NCI-H2196 treated with DMSO at 0.1 percent for 48 hours (cell line): ENCODE measurements around the gene P4HTM.

Experiments
- DNase-seq: peaks from one replicate; lab custom pipeline; 2025; ENCODE audit not compliant: unreplicated experiment; lab: John Stamatoyannopoulos, UW

The P4HTM gene, protein sequence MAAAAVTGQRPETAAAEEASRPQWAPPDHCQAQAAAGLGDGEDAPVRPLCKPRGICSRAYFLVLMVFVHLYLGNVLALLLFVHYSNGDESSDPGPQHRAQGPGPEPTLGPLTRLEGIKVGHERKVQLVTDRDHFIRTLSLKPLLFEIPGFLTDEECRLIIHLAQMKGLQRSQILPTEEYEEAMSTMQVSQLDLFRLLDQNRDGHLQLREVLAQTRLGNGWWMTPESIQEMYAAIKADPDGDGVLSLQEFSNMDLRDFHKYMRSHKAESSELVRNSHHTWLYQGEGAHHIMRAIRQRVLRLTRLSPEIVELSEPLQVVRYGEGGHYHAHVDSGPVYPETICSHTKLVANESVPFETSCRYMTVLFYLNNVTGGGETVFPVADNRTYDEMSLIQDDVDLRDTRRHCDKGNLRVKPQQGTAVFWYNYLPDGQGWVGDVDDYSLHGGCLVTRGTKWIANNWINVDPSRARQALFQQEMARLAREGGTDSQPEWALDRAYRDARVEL

DNA sequence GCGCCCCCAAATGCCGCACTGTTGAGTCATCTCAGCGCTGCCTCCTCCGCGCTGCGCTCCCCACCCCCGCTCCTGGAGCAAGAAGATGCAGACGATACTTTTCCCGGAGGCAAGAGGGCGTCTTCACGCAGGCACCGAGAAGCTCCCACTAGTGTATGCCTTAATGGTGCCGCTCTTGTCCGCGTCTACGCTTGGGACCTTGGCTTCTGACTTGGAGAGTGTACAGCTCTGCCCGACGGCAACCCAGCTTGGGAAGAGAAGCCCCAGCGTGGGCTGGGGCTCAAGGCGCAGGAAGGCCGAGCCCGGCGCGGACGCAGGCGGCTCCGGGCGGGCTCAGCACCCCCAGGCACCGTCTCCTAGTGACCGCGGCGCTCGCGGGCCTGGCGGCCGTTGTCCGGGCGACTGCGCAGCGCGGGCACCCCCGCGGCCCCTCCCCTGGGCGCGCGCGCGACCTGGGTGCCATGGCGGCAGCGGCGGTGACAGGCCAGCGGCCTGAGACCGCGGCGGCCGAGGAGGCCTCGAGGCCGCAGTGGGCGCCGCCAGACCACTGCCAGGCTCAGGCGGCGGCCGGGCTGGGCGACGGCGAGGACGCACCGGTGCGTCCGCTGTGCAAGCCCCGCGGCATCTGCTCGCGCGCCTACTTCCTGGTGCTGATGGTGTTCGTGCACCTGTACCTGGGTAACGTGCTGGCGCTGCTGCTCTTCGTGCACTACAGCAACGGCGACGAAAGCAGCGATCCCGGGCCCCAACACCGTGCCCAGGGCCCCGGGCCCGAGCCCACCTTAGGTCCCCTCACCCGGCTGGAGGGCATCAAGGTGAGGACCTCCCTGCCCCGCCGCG lies at the start of gene P4HTM:
P4HTM (plus strand) TSS at position 446 of the 840 bp plus-strand sequence; CDS start at position 462, 16 bp downstream.
- no peak for DNase-seq

DNA sequence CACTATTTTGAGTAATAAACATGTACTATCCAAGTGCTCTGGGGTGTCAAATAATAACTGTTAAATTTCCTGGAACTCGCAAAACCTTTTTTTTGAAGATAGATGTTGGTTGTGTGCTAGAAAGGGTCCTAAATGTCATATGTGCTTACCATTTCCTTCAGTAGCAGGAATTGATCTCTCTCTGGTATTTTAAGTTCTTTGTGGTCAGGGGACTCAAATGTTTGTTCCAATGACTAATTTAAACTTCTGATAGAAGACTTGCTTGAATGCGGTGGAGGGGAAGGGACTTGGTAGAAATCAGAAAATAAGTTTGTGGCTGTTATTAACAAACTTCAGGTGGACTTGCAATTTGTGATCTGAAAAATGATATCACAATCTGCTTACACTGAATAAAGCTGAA lies 44.6 kb upstream of the P4HTM start:
- DNase-seq, result no peak

DNA sequence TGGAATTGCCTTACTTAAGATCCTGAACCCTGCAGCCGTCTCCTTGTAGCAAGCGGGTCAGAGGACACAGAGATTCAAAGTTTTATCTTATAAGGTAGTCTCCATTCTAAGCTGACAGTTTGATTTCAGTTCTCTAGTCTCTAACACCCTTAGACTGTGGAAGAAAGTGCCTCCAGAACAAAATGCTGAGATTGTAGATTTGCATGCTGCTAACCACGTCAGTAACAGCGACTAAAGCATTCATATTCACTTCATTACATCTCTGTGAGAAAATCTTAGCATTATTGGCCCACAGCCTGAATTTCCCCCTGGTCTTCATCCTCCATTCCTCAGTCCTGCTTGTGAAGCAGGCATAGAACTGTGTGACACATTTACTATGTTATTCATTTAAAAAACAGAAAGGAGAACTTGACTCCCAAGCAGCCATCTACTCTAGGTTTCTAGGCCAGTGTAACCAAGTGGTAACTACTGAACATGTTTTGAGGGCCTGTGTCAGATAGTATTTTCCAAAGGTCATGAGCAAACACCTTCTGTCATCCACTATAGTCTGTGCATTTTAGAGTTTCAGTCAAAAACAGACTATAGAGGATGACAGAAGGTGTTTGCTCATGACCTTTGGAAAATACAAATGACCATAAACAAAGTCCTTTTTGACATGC lies 44.0 kb upstream of the P4HTM start:
- DNase-seq, result no peak

DNA sequence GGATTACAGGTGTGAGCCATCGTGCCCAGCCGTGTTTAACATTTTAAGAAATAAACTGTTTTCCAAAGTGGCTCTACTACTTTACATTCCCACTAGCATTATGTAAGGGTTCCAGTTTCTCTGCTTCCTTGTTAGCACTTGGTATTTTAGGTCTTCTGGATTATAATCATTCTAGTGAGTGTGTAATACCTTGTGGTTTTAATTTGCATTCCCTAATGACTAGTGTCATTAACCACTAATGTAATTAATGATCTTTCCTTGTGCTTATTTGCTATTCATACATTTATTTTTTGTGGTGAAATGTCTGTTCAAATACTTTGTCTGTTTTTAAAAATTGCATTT lies 40.7 kb upstream of the P4HTM start:
- no peak for DNase-seq

DNA sequence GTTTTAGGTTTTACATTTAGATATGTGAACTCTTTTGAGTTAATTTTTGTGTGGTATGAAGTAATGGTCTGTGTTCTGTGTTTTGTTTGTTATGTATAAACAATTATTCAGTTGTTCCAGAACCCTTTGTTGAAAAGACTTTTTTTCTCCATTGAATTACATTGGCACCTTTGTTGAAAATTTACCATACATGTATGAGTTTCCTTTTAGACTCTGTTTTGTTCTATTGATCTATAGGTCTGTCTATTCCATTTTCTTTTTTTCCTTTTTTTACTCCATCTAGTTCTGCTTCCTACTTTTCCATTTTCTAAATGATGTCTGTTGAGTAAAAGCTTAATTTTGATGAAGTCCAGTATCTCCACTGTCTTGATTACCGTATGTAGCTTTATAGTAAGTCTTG lies 40.0 kb upstream of the P4HTM start:
- no peak for DNase-seq

DNA sequence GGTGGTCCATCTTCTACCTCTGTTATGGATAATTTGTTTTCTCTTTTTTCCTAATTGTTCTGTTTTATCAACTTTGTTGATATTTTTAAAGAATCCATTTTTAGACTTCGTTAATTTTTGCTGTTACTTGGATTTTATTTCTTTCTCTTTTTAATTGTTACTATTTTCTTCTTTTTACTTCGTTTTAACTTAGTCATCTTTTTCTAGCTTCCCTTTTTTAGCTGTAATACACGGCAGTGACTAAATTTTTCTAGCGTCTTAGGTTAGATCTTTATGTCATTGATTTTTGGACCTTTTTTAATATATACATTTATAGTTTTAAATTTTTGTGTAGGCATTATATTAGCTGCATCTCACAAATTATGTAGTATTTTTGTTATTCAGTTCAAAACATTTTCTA lies 38.3 kb upstream of the P4HTM start:
- DNase-seq, result no peak

DNA sequence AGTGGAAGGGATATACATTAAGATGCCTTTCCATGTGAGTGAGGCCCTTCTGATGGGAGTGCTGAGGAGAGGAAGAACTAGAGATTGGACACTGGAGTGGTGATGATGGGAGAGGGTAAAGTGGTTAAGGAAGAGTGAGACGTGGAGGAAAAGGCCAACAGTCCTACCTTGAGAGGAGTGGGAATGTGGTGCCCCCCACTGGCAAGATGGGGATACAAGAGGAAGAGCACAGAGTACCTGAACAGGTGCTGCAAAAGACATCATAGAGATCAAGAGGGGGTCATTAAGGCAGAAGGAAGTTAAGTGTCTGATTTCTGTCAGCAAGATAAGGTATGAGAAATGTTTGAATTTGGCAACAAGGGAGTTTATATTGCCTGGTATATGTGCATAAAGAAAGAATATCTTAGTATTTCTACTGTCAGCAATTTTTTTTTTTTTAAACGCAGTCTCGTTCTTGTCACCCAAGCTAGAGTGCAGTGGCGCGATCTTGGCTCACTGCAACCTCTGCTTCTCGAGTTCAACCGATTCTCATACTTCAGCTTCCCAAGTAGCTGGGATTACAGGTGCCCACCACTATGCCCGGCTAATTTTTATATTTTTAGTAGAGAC lies 37.4 kb upstream of the P4HTM start:
- DNase-seq, result no peak

DNA sequence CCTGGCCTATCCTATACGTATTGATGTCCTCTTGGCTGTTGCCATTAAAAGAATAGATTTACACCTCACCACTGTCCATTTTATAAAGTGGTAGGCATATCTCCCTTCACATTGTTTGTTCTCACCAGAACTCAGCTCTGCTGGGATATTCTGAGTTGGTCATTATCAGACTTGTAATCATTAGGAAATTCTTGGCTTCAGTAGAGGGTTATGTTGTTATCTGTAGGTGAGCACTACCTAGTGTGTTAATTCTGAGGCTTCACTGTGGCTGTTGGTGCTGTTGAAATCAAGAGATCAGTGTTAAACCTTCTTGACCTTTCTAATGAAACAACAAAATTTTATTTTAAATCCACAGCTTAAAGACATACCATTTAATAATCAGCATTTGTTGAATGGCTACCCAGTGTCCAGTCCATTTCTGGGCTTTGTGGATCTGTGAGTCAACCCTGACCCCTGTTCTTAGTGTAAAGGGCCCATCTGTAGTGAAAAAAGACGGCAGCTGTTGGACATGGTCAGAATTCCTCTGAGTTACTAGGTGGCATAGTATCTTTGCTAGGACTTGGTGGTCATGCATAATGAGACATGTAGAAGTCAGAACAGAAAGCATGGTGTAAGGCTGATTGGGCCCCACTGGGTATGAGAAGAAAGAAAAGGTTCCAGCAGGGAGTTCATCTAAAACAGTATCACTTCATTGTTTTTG lies 32.9 kb upstream of the P4HTM start:
- no peak for DNase-seq

DNA sequence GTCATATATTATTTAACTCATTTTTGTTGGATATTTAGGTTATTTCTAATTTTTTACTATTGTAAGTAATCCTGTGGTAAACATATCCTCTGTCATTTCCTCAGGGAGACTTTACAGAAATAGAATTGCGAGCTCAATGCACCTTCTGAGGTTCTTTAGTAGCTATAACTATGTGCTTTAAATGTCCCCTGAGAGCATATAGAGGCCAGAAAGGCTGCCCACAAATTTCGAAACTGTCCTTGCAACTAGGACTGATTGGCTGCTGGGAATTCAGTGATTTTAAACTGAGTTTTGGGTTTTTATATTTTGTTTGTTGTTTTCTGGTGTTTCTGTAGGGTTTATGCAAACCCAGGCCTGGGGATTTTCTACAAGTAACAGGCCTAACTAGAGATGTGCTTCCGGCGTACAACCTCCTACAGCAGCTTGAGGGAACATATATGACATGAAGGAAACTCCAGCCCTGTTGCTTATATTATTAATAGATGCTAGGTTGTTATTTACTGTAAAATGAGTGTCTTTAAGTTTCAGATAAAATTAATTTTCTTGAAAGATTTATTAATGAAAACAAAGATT lies 29.1 kb upstream of the P4HTM start:
- no peak for DNase-seq

DNA sequence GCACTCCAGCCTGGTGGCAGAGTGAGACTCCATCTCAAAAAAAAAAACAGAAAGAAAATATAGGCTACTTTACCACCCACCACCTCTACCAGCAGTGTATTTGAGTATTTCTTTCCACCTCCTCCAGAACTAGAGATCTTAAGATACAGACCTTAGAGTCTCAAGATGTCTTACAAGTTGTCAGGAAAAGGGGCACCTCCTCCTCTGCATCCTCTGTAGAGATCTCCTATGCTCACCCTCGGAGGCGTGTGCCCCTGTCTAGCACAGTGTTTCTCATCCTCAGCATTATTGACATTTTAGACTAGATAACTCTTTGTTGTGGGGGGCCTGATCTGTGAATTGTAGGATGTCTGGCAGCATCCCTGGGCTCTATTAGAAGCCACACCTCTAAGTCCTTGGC lies 27.7 kb upstream of the P4HTM start:
- DNase-seq, result no peak

DNA sequence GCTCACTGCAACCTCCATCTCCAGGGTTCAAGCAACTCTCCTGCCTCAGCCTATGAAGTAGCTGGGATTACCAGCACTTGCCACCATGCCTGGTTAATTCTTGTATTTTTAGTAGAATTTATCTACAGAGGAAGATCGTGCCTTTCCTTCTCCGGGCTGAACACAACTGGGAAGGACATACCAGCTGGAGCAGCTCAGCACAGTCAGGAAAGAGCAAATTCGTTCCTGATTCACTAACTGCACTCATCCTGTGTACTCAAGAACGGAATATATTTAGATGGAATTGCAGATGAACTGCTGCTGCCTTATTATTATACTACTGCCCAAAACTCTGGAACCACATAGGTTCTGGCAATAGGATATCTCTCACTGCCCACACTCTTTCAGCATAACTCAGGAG lies 27.1 kb upstream of the P4HTM start:
- DNase-seq, result no peak

DNA sequence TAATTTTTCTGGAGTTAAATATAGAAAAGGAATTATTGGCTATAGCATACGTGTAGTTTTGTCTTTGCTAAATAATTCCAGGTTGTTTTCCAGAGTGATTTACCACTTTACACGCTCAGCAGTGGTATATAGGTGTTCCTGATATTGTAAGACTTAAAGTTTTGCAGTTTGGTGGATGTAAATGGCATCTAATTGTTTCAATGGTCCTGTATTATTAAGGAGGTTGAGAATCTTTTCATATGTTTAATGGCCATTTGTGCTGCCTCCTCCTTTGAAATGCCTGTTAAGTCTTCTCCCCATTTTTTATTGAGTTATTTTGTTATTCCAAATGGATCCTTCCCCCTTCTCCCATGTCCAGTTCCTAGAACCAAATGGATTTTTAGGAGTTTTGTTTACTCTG lies 26.4 kb upstream of the P4HTM start:
- DNase-seq, result no peak

DNA sequence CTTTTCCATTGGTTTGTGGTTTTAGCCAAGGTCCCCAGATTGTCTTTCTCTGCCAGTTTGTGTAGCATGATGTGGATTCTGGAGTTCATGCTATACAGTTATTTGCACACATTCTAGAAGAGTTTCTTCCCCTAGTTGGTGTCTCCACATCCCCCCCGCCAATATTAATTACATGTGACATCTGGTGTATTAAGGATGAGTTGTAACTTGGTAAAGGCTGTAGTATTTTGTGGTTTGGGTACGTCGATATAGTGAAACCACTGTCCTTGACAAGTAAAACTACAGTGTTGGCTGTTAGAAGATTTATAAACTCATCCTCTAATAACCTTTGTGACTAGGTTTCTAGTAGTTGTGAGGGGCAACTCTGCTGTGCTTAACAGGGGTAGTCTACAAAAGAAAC lies 23.7 kb upstream of the P4HTM start:
- no peak for DNase-seq

DNA sequence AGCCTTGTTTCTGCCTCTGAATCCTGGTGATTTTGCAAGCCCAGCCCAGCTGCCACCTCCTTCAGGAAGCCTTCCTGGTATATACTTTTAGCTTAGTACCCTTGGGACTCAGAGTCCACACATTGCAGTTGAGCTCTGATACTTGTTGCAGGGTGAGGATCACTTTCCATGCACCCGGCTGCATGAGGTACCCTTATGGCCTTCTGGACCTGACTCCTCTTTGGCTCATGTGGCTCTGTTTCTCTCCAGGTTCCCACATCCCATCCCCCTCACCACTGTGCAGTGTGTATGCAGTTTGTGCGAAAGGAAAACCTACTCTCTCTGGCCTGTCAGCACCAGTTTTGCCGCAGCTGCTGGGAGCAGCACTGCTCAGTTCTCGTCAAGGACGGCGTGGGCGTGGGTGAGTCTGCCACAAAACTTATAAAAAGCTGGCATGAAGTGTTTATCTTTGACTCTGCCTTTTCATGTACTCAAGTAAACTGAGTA lies 23.1 kb upstream of the P4HTM start:
- DNase-seq, result no peak

DNA sequence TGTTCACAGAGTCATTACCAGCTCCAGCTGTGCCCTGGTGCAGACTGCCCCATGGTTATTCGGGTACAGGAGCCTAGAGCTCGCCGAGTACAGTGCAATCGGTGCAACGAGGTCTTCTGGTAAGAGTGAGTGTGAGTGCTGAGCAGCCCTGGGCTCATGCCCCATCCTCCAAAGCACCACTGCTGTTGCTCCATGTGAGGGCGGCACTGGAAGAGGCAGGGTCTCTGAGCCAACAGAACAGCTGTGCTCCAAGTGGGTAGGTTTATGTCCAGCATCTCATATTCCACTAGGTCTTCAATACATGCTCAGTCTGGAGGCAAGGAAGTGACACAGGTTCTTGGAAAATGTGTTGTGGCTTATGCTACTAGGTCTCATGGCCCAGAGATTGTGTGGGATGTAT lies 19.5 kb upstream of the P4HTM start:
- DNase-seq, result no peak

DNA sequence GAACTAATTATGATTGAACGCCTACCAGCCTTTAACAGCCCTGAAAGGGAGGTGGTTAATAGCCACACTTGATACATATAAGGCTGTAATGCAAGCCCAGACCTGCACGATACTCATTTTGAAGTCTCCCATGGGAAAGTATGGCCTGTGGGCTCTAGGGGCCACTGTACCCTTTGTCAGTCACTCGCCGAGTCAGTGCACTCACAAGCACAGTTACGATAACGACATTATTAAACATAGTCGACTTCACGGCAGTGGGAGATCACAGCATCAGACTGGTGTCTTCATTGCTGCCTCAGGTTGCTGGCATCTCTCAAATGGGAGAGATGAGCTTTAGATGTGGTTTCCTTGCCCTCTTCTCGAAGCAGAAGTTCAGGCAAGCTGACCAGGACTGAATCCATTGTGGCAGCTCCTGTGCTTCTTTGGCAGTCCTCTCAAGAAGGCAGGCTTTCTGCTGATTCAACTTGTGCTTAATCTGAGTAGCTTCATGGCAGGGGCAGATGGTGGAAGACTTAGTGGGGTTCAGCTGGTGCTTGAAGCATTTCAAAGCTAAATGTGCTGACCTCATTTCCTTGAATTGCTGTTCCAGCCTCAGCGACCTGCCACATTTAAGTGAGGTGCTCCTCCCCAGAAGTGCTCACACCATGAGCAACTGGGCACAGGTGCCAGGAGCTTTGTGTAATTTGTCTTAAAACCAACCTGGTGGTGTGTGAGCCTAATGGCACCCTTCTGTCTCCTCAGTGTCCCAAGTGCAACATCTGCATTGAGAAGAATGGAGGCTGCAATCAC lies 15.8 kb upstream of the P4HTM start:
- no peak for DNase-seq

DNA sequence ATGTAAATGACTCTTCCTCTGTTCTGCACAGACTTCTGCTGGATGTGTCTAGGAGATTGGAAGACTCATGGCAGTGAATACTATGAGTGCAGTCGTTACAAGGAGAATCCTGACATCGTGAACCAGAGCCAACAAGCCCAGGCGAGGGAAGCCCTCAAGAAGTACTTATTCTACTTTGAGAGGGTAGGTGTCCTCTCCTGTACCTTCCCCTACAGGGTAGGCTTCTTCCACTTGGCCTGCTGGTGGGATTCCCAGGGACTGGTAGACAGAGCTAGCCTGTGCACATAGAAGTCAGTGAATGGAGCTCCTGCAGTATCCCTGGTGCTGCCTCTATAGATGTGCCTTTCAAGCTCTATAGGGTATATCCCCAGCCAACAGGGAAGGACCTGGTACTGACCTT lies 10.6 kb upstream of the P4HTM start:
- DNase-seq, result no peak

DNA sequence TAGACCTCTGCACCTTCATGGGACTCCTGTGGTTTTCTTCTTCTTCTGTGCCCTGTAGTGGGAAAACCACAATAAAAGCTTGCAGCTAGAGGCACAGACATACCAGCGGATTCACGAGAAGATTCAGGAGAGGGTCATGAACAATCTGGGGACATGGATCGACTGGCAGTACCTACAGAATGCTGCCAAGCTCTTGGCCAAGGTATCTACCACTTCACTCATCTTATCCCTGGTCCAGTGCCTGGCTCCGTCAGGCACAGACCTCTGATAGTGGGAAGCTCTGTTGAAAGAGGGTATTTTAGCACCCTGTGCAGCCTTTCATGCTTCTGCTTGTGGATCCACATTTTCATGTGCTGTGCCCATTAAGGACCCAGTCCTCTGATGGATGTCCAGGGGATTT lies 9.7 kb upstream of the P4HTM start:
- DNase-seq, result no peak

DNA sequence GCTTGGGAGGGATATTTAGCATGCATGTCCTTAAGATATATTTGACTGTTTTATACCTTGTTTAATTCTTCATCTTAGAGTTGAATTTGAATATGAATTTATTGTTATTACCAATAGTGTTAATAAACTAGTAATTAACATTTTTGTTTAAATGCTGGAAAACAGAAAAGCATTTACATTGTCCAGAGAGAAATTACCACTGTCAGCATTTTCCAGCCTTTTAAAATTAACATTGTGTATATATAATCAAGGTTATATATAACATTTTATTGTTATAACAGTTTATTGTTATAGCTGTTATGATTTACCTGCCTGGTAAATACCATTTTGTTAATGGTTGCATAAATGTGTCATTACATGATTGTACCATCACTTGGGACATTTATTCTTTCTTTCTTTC lies 8.0 kb upstream of the P4HTM start:
- DNase-seq, result no peak
